A549 (cell line): ENCODE measurements around the gene BBS9.

Experiments used
- KDM1A ChIP-seq: fragments of 200-600 bp; sonication (generic); IDR thresholded peaks from 2 replicates; pipeline ENCODE4 v1.6.1; 2016; ENCODE audit warnings: low read depth, mild to moderate bottlenecking
- POLR2A ChIP-seq: IDR thresholded peaks from 2 replicates; pipeline ENCODE4 v1.6.1; 2012; ENCODE audit warnings: mild to moderate bottlenecking, low read length
- RAD21 ChIP-seq, 2 experiments: fragments of >200 bp in 1 of 2; sonication (Bioruptor Twin) in 1 of 2; formaldehyde crosslinking in 1 of 2; IDR thresholded peaks in 1 of 2; conservative IDR thresholded peaks in 1 of 2; 2 replicates in 1 of 2; 3 replicates in 1 of 2; pipeline ENCODE4 v1.6.1; 2012 to 2018; ENCODE audit warnings: inconsistent platforms in 1 of 2

DNA sequence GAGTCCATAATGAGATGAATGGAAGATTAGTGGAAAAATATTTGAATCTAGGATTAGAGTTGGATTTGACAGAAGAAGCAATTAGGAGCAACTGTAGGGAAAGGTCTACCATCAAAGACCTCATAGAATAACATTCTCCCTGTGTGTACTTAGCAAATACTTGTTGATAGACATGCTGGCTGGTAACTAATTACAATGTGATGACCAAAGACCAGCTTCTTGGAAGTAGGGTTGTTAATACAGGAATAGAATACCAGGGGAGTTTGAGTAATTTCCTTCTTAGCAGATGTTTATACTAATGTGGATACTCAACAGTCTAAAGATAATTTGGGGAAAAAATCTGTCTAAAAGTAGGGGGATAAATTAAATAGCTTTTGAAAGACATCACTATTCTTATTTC lies 418.5 kb downstream of the BBS9 start:
- TF ChIP-seq KDM1A (no peak), POLR2A (no peak), RAD21 (conservative IDR thresholded peaks at IDR 0.05 in 1 of 2, IDR thresholded peaks at IDR 0.05 in 1 of 2) (no peak)
